HG03442 (cell line): Measurements from ENCODE around the gene JADE2.
A peak's percentile ranks its signal among the peaks of the same experiment; 100 is the strongest.
"Not testable (repeated sequence)": the region's sequence is repeated elsewhere in the genome, so short reads cannot be mapped to it uniquely, and the experiment has no call there.

ENCODE experiments used
- ATAC-seq: cut with Tn5 transposase; IDR thresholded peaks from one replicate; pipeline ENCODE4 v1.9.1; 2021; ENCODE audit warnings: mild to moderate bottlenecking, moderate library complexity; ENCODE audit not compliant: unreplicated experiment

The JADE2 gene

GRCh38 chr5:134524826-134525682, at the start of gene JADE2:
Gene JADE2, plus strand, starts transcription at chr5:134525670. Its CDS starts 10,188 bp downstream, at chr5:134535858.
- peak; percentile 24 for ATAC-seq

- ATAC-seq = no peak
Measured at GRCh38 chr5:134477462-134478245, 47.8 kb upstream of the JADE2 start.

GRCh38 chr5:134479839-134480238, 45.6 kb upstream of the JADE2 start:
- ATAC-seq = no peak

GRCh38 chr5:134489227-134489944, 36.1 kb upstream of the JADE2 start:
- no peak for ATAC-seq

GRCh38 chr5:134490255-134490924, 35.1 kb upstream of the JADE2 start:
- ATAC-seq = no peak

GRCh38 chr5:134490925-134491271, 34.6 kb upstream of the JADE2 start:
- no peak for ATAC-seq

- ATAC-seq = no peak
Measured at GRCh38 chr5:134491841-134492442, 33.5 kb upstream of the JADE2 start.

GRCh38 chr5:134492568-134492967, 32.9 kb upstream of the JADE2 start:
- no peak for ATAC-seq

GRCh38 chr5:134493461-134494055, 31.9 kb upstream of the JADE2 start:
- ATAC-seq = no peak

GRCh38 chr5:134494780-134495179, 30.7 kb upstream of the JADE2 start:
- ATAC-seq = no peak

- not testable (repeated sequence) for ATAC-seq
Measured at GRCh38 chr5:134499905-134500304, 25.6 kb upstream of the JADE2 start.

- no peak for ATAC-seq
Measured at GRCh38 chr5:134500699-134501430, 24.6 kb upstream of the JADE2 start.

GRCh38 chr5:134502259-134502658, 23.2 kb upstream of the JADE2 start:
- ATAC-seq = no peak

- peak; percentile 81 for ATAC-seq
Measured at GRCh38 chr5:134503088-134503936, 22.2 kb upstream of the JADE2 start.

GRCh38 chr5:134503937-134504437, 21.5 kb upstream of the JADE2 start:
- no peak for ATAC-seq

- ATAC-seq = no peak
Measured at GRCh38 chr5:134504629-134505300, 20.7 kb upstream of the JADE2 start.
